Fibroblast of the aortic adventitia (primary cell): ENCODE results near the gene BDP1. TPM values are rescaled to one million over a fixed set of nuclear protein-coding genes. Genes with fewer than 3 reads are reported as not detected.
"Not testable (repeated sequence)": the region's sequence is repeated elsewhere in the genome, so short reads cannot be mapped to it uniquely, and the experiment has no call there.

Experiments used
- DNase-seq: peaks from one replicate; pipeline ENCODE4 v3.0.0-alpha.2; 2010; ENCODE audit warnings: low read depth
- H3K4me3 ChIP-seq: 2 replicates; pipeline ENCODE4 v1.5.1; 2011; ENCODE audit warnings: low read depth, mild to moderate bottlenecking, control low read depth, low read length, moderate library complexity
- total RNA-seq: library from RNA; depleted of rRNA; stranded (reverse); fragments of >200 nt; gene quantifications from 2 replicates; pipeline ENCODE4 v1.2.3, GENCODE V29; 2012; ENCODE audit warnings: low replicate concordance
- TF ChIP-seq, protein P1 (sequence below): IDR thresholded peaks from 2 replicates; pipeline ENCODE4 v1.5.1; 2011; ENCODE audit warnings: mild to moderate bottlenecking, low read length, control low read depth, inconsistent platforms; ENCODE audit not compliant: insufficient read depth

The BDP1 gene
- total RNA-seq, 1 donor, result 27.8 TPM

GRCh38 chr5:71503536-71503935 lies 48.1 kb downstream of the BDP1 start:
- TF ChIP-seq, protein P1, sequence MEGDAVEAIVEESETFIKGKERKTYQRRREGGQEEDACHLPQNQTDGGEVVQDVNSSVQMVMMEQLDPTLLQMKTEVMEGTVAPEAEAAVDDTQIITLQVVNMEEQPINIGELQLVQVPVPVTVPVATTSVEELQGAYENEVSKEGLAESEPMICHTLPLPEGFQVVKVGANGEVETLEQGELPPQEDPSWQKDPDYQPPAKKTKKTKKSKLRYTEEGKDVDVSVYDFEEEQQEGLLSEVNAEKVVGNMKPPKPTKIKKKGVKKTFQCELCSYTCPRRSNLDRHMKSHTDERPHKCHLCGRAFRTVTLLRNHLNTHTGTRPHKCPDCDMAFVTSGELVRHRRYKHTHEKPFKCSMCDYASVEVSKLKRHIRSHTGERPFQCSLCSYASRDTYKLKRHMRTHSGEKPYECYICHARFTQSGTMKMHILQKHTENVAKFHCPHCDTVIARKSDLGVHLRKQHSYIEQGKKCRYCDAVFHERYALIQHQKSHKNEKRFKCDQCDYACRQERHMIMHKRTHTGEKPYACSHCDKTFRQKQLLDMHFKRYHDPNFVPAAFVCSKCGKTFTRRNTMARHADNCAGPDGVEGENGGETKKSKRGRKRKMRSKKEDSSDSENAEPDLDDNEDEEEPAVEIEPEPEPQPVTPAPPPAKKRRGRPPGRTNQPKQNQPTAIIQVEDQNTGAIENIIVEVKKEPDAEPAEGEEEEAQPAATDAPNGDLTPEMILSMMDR, result no peak
- DNase-seq, result no peak
- H3K4me3 ChIP-seq, result no peak overlapping the region

- TF ChIP-seq, protein P1, result no peak
- no peak for DNase-seq
- no peak overlapping the region for H3K4me3 ChIP-seq
Measured at GRCh38 chr5:71522151-71522550, 66.7 kb downstream of the BDP1 start.

GRCh38 chr5:71525611-71526010 lies 70.2 kb downstream of the BDP1 start:
- not testable (repeated sequence) for H3K4me3 ChIP-seq, DNase-seq

- peak; percentile 21 for DNase-seq
- TF ChIP-seq, protein P1, result no peak
- H3K4me3 ChIP-seq, result no peak overlapping the region
Measured at GRCh38 chr5:71528206-71528605, 72.8 kb downstream of the BDP1 start.

DNA sequence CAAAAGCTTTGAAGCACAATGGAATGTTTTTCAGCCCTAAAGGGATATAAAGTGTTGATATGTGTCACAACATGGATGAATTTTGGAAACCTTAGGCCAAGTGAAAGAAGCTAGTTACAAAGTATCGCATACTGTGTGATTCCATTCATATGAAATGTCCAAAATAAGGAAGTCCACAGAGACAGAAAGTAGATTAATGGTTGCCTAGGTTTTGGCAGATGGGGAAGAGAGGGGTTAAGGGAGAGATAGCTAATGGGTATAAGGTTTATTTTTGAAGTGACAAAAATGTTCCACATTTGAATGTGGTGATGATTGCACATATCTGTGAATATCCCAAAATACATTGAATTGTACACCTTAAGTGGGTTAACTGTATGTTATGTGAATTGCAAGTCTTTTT lies 74.2 kb downstream of the BDP1 start:
- TF ChIP-seq, protein P1, result no peak
- no peak for DNase-seq
- no peak overlapping the region for H3K4me3 ChIP-seq

- H3K4me3 ChIP-seq, result no peak overlapping the region
- TF ChIP-seq, protein P1, result no peak
- peak; percentile 58 for DNase-seq
Measured at GRCh38 chr5:71533142-71533541, 77.7 kb downstream of the BDP1 start.

DNA sequence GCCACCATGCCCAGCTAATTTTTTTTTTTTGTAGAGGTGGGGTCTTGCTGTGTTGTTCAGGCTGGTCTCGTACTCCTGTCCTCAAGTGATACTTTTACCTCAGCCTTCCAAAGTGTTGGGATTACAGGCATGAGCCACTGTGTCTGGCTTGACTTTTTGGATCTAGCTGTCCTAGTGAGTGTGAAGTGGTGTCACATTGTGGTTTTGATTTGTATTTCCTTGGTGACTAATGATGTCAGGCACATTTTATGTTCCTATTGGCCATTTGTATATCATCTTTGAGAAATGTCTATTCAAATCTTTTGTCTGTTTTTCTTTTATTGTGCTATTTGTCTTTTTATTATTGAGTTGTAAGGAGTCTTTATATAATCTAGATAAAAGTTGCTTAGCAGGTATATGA lies 78.2 kb downstream of the BDP1 start:
- DNase-seq, result peak; percentile 44
- no peak overlapping the region for H3K4me3 ChIP-seq
- TF ChIP-seq, protein P1, result no peak

GRCh38 chr5:71537687-71538086 lies 82.2 kb downstream of the BDP1 start:
- no peak for DNase-seq
- TF ChIP-seq, protein P1, result no peak
- no peak overlapping the region for H3K4me3 ChIP-seq

DNA sequence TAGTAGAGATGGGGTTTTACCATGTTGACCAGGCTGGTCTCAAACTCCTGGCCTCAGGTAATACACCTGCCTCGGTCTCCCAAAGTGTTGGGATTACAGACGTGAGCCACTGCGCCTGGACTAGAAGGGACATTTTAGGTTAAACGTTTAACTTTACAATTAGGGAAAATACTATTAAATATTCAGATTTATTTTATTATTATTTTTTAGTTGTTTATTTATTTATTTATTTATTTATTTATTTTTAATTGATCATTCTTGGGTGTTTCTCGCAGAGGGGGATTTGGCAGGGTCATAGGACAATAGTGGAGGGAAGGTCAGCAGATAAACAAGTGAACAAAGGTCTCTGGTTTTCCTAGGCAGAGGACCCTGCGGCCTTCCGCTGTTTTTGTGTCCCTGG lies 95.4 kb downstream of the BDP1 start:
- DNase-seq, H3K4me3 ChIP-seq: not testable (repeated sequence)

DNA sequence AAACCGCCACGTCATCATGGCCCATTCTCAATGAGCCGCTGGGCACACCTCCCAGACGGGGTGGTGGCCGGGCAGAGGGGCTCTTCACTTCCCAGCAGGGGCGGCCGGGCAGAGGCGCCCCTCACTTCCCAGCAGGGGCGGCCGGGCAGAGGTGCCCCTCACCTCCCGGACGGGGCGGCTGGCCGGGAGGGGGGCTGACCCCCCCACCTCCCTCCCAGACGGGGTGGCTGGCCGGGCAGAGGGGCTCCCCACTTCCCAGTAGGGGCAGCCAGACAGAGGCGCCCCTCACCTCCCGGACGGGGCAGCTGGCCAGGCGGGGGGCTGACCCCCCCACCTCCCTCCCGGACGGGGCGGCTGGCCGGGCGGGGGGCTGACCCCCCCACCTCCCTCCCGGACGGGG lies 96.1 kb downstream of the BDP1 start:
- H3K4me3 ChIP-seq, DNase-seq: not testable (repeated sequence)

DNA sequence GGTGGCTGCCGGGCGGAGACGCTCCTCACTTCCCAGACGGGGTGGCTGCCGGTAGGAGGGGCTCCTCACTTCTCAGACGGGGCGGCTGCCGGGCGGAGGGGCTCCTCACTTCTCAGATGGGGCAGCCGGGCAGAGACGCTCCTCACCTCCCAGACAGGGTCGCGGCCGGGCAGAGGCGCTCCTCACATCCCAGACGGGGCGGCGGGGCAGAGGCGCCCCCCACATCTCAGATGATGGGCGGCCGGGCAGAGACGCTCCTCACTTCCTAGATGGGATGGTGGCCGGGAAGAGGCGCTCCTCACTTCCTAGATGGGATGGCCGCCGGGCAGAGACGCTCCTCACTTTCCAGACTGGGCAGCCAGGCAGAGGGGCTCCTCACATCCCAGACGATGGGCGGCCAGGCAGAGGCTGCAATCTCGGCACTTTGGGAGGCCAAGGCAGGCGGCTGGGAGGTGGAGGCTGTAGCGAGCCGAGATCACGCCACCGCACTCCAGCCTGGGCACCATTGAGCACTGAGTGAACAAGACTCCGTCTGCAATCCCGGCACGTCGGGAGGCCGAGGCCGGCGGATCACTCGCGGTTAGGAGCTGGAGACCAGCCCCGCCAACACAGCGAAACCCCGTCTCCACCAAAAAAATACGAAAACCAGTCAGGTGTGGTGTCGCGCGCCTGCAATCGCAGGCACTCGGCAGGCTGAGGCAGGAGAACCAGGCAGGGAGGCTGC lies 96.7 kb downstream of the BDP1 start:
- not testable (repeated sequence) for DNase-seq, H3K4me3 ChIP-seq
